HG03354 (cell line): ENCODE data around the gene LETM1.

Source experiments
- ATAC-seq: cut with Tn5 transposase; IDR thresholded peaks from one replicate; pipeline ENCODE4 v1.9.1; 2021; ENCODE audit warnings: mild to moderate bottlenecking; ENCODE audit not compliant: unreplicated experiment, poor library complexity, severe bottlenecking

LETM1 gene

GRCh38 chr4:1856071-1856942 is at the start of gene LETM1:
LETM1 (minus strand) TSS chr4:1856156; CDS start chr4:1855950, 206 bp downstream.
- peak; percentile 95 for ATAC-seq

- ATAC-seq: no peak
These were observed 48.1 kb upstream of the LETM1 start for GRCh38 chr4:1904042-1904441.

GRCh38 chr4:1903035-1903434 is 47.1 kb upstream of the LETM1 start:
- ATAC-seq: no peak

- ATAC-seq: no peak
These were observed 46.3 kb upstream of the LETM1 start for GRCh38 chr4:1902243-1902642.

GRCh38 chr4:1901127-1901526 is 45.2 kb upstream of the LETM1 start:
- no peak for ATAC-seq

GRCh38 chr4:1900624-1901023 is 44.7 kb upstream of the LETM1 start:
- no peak for ATAC-seq

GRCh38 chr4:1900087-1900433 is 44.1 kb upstream of the LETM1 start:
- no peak for ATAC-seq

- peak; percentile 86 for ATAC-seq
These were observed 43.5 kb upstream of the LETM1 start for GRCh38 chr4:1899149-1900086.

- ATAC-seq: peak; percentile 16
These were observed 42.7 kb upstream of the LETM1 start for GRCh38 chr4:1898681-1899080.

GRCh38 chr4:1898007-1898406 is 42.1 kb upstream of the LETM1 start:
- ATAC-seq: no peak

GRCh38 chr4:1896658-1896991 is 40.7 kb upstream of the LETM1 start:
- no peak for ATAC-seq

GRCh38 chr4:1895971-1896657 is 40.2 kb upstream of the LETM1 start:
- no peak for ATAC-seq

GRCh38 chr4:1890979-1891570 is 35.1 kb upstream of the LETM1 start:
- no peak for ATAC-seq

GRCh38 chr4:1887052-1887451 is 31.1 kb upstream of the LETM1 start:
- ATAC-seq: no peak

- no peak for ATAC-seq
These were observed 29.5 kb upstream of the LETM1 start for GRCh38 chr4:1885414-1885813.

GRCh38 chr4:1883583-1883982 is 27.6 kb upstream of the LETM1 start:
- ATAC-seq: no peak

- no peak for ATAC-seq
These were observed 26.9 kb upstream of the LETM1 start for GRCh38 chr4:1882850-1883271.

GRCh38 chr4:1880332-1880731 is 24.4 kb upstream of the LETM1 start:
- no peak for ATAC-seq

GRCh38 chr4:1879485-1879884 is 23.5 kb upstream of the LETM1 start:
- ATAC-seq: no peak

- no peak for ATAC-seq
These were observed 18.2 kb upstream of the LETM1 start for GRCh38 chr4:1874201-1874600.
